ENCODE data around the gene ASS1.

GRCh38 chr9:130454096-130454811 lies 9.5 kb downstream of the ASS1 start:
- TF ChIP-seq CTCF (IDR thresholded peaks at IDR 0.05) (no peak), POLR2A (IDR thresholded peaks at IDR 0.05) (no peak)
